Measurements from ENCODE around the gene KIFBP. TPM values are rescaled to one million over a fixed set of nuclear protein-coding genes. Genes with fewer than 3 reads are reported as not detected.

Gene KIFBP
- total and polyA plus RNA-seq, 9 of the 15 experiments (the other 6 are each of a cell fraction or from before 2014, with no cell fraction given): 5.6 to 23.2 (median 14.8) TPM

DNA sequence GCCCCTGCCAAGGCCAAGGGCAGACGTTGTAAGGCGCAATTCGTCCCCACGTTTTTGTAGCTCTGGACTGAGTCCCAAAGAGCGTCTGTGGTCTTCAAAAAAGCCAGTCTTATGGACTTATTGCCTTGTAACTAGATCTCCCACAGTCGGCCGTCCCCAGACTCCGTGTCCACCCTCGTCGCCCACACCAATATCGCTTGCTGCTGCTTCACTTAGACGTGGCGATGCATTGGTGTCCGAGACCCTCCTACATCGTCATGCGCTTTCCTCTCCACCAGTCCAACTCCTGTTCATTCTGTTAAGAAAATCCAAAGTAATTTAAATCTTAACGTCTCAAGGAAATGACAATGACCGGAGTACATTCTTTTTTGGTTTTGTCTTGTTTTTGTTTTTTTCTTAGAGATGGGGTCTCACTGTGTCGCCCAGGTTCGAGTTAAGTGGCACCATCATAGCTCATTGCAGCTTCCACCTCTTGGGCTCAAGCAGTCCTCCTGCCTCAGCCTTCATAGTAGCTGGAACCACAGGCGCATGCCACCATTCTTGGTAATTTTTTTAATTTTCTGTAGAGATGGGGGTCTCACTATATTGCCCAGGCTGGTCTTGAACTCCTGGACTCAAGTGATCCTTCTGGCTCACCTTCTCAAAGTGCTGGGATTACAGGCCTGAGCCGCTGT lies 851 bp downstream of the KIFBP start:
- peak overlapping the region; percentile 95 for H3K4me2 ChIP-seq (ENCODE audit: insufficient read depth, low read length)
- POLR2A ChIA-PET: interaction anchor here (1.0 to 2.5 kb wide), 4 partner anchors 12 to 31 kb away, joined by 3 to 10 read pairs (median 4); no protein-coding TSS in a partner anchor
- no peaks in the 10 kb centered on the region for H3K9me1 ChIP-seq (ENCODE audit: control insufficient read depth, insufficient read depth, low read length)
- DNase-seq (ENCODE audit: extremely low read depth in 1 of 4, low spot score in 3 of 4) (peak in 1 of 4 experiments; percentile 46), FAIRE-seq (peak; percentile 54), ATAC-seq (peak; percentile 16)
- no peaks in the 10 kb centered on the region for H4K20me1 ChIP-seq (replicated peaks; ENCODE audit: control insufficient read depth, insufficient read depth, low read length)
- H3K27me3 ChIP-seq (ENCODE audit: control insufficient read depth in 2 of 2, insufficient read depth in 2 of 2, low read length in 2 of 2): no peaks in the 10 kb centered on the region
- CTCF ChIA-PET (ENCODE audit: low intra/inter-chr PET ratio): no interaction called here
- intact Hi-C loops (cut with micrococcal nuclease) (loop anchor here (5.0 kb wide), 2 partner anchors 233 to 423 kb away; partner anchors contain the start of gene HKDC1), in situ Hi-C loops (cut with MboI) (no loop called here)
- peaks cover 38% of the 10 kb centered on the region for H3K79me2 ChIP-seq (ENCODE audit: control insufficient read depth, insufficient read depth, low read length)
- BruUV-seq (replicated peaks): no TSS peak
- peak overlapping the region; percentile 79 to 96 for H3K9ac ChIP-seq (ENCODE audit: insufficient read depth in 1 of 2, low read depth in 2 of 2, low read length in 2 of 2)
- no peaks in the 10 kb centered on the region for H3K9me3 ChIP-seq (replicated peaks; ENCODE audit: control insufficient read depth, insufficient read depth, low read depth, low read length)
- H3K36me3 ChIP-seq (ENCODE audit: control insufficient read depth, insufficient read depth, low read length): peaks cover 16% of the 10 kb centered on the region; the same call in 2 of the 3 replicates
- 12% methylated on average over 22 of the region's 22 CpGs for WGBS (ENCODE audit: insufficient coverage, low coverage, missing lambda C conversion rate)
- H2AFZ ChIP-seq (ENCODE audit: low read depth, low read length): peak overlapping the region; percentile 98
- peaks cover 5 to 18% of the 10 kb centered on the region in 2 experiments; a peak in 3 of 5 replicates for H3K4me1 ChIP-seq (replicated peaks in 1 of 2; ENCODE audit: control insufficient read depth in 2 of 2, insufficient read depth in 2 of 2, low read length in 2 of 2)
- peak overlapping the region; percentile 65 for H3K27ac ChIP-seq (ENCODE audit: extremely low read depth, low read depth, low read length)
- peak overlapping the region; percentile 77 for H3K4me3 ChIP-seq
- TF ChIP-seq, protein P1, sequence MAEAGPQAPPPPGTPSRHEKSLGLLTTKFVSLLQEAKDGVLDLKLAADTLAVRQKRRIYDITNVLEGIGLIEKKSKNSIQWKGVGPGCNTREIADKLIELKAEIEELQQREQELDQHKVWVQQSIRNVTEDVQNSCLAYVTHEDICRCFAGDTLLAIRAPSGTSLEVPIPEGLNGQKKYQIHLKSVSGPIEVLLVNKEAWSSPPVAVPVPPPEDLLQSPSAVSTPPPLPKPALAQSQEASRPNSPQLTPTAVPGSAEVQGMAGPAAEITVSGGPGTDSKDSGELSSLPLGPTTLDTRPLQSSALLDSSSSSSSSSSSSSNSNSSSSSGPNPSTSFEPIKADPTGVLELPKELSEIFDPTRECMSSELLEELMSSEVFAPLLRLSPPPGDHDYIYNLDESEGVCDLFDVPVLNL (CRISPR knock-in tag; IDR thresholded peaks at IDR 0.05; ENCODE audit: low read depth): peak; percentile 9; the same call in 1 of the 2 replicates
- TF ChIP-seq, protein P2, sequence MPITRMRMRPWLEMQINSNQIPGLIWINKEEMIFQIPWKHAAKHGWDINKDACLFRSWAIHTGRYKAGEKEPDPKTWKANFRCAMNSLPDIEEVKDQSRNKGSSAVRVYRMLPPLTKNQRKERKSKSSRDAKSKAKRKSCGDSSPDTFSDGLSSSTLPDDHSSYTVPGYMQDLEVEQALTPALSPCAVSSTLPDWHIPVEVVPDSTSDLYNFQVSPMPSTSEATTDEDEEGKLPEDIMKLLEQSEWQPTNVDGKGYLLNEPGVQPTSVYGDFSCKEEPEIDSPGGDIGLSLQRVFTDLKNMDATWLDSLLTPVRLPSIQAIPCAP (CRISPR knock-in tag; IDR thresholded peaks at IDR 0.05; ENCODE audit: borderline replicate concordance): no peak
- TF ChIP-seq RBBP5 (IDR thresholded peaks at IDR 0.05; ENCODE audit: borderline replicate concordance, insufficient read depth, low read length, poor library complexity, severe bottlenecking): peak; percentile 12
- TF ChIP-seq NCOA6 (IDR thresholded peaks at IDR 0.05): 0 out of 2 replicates have a peak, but pooled peaks have one; percentile 16
- 0 out of 2 replicates have a peak, but pooled peaks have one; percentile 29 for TF ChIP-seq HIVEP1 (CRISPR knock-in tag; IDR thresholded peaks at IDR 0.05)
- peak; percentile 84 for TF ChIP-seq ZNF121 (CRISPR knock-in tag; conservative IDR thresholded peaks at IDR 0.05)
- TF ChIP-seq, protein P3, sequence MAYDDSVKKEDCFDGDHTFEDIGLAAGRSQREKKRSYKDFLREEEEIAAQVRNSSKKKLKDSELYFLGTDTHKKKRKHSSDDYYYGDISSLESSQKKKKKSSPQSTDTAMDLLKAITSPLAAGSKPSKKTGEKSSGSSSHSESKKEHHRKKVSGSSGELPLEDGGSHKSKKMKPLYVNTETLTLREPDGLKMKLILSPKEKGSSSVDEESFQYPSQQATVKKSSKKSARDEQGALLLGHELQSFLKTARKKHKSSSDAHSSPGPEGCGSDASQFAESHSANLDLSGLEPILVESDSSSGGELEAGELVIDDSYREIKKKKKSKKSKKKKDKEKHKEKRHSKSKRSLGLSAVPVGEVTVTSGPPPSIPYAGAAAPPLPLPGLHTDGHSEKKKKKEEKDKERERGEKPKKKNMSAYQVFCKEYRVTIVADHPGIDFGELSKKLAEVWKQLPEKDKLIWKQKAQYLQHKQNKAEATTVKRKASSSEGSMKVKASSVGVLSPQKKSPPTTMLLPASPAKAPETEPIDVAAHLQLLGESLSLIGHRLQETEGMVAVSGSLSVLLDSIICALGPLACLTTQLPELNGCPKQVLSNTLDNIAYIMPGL (CRISPR knock-in tag; IDR thresholded peaks at IDR 0.05): 0 out of 2 replicates have a peak, but pooled peaks have one; percentile 4
- peak in 1 of 2 experiments; percentile 38; a peak in 2 of 4 replicates for TF ChIP-seq NRF1 (conservative IDR thresholded peaks at IDR 0.05 in 1 of 2, IDR thresholded peaks at IDR 0.05 in 1 of 2)
- no peak for TF ChIP-seq ETV6 (IDR thresholded peaks at IDR 0.05; ENCODE audit: borderline replicate concordance in 1 of 2, low read depth in 2 of 2, low read length in 1 of 2)
- TF ChIP-seq ETV6 (CRISPR knock-in tag; IDR thresholded peaks at IDR 0.05; ENCODE audit: borderline replicate concordance): no peak
- no peak for TF ChIP-seq IFI16 (CRISPR knock-in tag; IDR thresholded peaks at IDR 0.05)
- no peak for TF ChIP-seq DIDO1 (tag; IDR thresholded peaks at IDR 0.05; ENCODE audit: low read depth)
- TF ChIP-seq, protein P4, sequence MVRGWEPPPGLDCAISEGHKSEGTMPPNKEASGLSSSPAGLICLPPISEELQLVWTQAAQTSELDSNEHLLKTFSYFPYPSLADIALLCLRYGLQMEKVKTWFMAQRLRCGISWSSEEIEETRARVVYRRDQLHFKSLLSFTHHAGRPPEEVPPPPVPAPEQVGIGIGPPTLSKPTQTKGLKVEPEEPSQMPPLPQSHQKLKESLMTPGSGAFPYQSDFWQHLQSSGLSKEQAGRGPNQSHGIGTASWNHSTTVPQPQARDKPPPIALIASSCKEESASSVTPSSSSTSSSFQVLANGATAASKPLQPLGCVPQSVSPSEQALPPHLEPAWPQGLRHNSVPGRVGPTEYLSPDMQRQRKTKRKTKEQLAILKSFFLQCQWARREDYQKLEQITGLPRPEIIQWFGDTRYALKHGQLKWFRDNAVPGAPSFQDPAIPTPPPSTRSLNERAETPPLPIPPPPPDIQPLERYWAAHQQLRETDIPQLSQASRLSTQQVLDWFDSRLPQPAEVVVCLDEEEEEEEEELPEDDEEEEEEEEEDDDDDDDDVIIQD (CRISPR knock-in tag; IDR thresholded peaks at IDR 0.05): no peak
- TF ChIP-seq FOXK2 (conservative IDR thresholded peaks at IDR 0.05 in 1 of 2, IDR thresholded peaks at IDR 0.05 in 1 of 2; ENCODE audit: low read depth in 2 of 2): no peak
- TF ChIP-seq KDM5B (IDR thresholded peaks at IDR 0.05; ENCODE audit: insufficient replicate concordance, low read depth, low read length): no peak

Data from K562 (cell line).